Neural cell (in vitro differentiated cells): ENCODE results near the gene TDRKH.

Source experiments
- CTCF ChIP-seq: fragments of 450-650 bp; IDR thresholded peaks from 2 replicates; pipeline ENCODE4 v1.5.1; 2014; ENCODE audit warnings: antibody characterized with exemption, mild to moderate bottlenecking, moderate library complexity; ENCODE audit not compliant: poor library complexity, severe bottlenecking
- EP300 ChIP-seq: fragments of 450-650 bp; conservative IDR thresholded peaks from 2 replicates; pipeline ENCODE4 v1.6.1; 2014; ENCODE audit warnings: antibody characterized with exemption, mild to moderate bottlenecking, moderate library complexity; ENCODE audit not compliant: poor library complexity, severe bottlenecking
- EZH2 ChIP-seq: fragments of 200-600, 300-800 bp; shearing (Covaris generic), sonication (generic); IDR thresholded peaks from 2 replicates; pipeline ENCODE4 v1.6.1; 2014; ENCODE audit warnings: antibody characterized with exemption, low read length, borderline replicate concordance, mild to moderate bottlenecking; ENCODE audit not compliant: insufficient read depth, poor library complexity, severe bottlenecking
- MXI1 ChIP-seq: fragments of 450-650 bp; conservative IDR thresholded peaks from 2 replicates; pipeline ENCODE4 v1.6.1; 2014; ENCODE audit warnings: antibody characterized with exemption, mild to moderate bottlenecking; ENCODE audit not compliant: poor library complexity, severe bottlenecking
- POLR2AphosphoS5 ChIP-seq: IDR thresholded peaks from 2 replicates; pipeline ENCODE4 v1.6.1; 2012
- RAD21 ChIP-seq: fragments of 450-650 bp; conservative IDR thresholded peaks from 2 replicates; pipeline ENCODE4 v1.6.1; 2014; ENCODE audit warnings: antibody characterized with exemption, mild to moderate bottlenecking, moderate library complexity
- TAF1 ChIP-seq: IDR thresholded peaks from 2 replicates; pipeline ENCODE4 v1.6.1; 2012; ENCODE audit warnings: low read depth

- TF ChIP-seq CTCF (no peak), POLR2AphosphoS5 (no peak), RAD21 (no peak), TAF1 (no peak), EZH2 (no peak), EP300 (no peak), MXI1 (no peak)
Measured at GRCh38 chr1:151831256-151831591, 40.9 kb upstream of the TDRKH start.
